ENCODE measurements around the gene ATG4C.

Gene ATG4C

DNA sequence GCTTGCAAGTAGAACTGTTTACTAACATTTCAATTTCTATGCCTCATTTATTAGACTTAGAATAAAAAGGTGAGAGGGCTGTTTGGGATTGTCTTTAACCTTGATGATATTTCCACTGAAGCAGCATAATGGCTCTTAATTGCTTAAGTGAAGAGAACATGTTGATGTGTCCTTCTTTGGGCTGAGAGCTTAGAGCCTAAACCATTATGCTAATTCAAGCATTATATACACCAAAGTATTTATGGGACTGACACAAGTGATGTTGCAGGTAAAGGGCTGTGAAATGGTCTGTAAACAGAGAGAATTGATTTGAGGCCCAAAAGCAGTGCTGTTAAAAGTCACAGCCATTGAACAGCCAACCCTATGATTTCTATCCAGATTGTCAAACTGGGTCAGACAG, 113.9 kb downstream of the ATG4C start:
- in situ Hi-C loops (cut with HindIII; ENCODE audit: low sequenced_read_pairs), result no loop called here
- TF ChIP-seq, protein P1, sequence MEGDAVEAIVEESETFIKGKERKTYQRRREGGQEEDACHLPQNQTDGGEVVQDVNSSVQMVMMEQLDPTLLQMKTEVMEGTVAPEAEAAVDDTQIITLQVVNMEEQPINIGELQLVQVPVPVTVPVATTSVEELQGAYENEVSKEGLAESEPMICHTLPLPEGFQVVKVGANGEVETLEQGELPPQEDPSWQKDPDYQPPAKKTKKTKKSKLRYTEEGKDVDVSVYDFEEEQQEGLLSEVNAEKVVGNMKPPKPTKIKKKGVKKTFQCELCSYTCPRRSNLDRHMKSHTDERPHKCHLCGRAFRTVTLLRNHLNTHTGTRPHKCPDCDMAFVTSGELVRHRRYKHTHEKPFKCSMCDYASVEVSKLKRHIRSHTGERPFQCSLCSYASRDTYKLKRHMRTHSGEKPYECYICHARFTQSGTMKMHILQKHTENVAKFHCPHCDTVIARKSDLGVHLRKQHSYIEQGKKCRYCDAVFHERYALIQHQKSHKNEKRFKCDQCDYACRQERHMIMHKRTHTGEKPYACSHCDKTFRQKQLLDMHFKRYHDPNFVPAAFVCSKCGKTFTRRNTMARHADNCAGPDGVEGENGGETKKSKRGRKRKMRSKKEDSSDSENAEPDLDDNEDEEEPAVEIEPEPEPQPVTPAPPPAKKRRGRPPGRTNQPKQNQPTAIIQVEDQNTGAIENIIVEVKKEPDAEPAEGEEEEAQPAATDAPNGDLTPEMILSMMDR (IDR thresholded peaks at IDR 0.05; ENCODE audit: low read depth, low read length, missing control alignments), result no peak

GRCh38 chr1:62900566-62900965, 116.6 kb downstream of the ATG4C start:
- DNase-seq (ENCODE audit: low read depth), result no peak
- in situ Hi-C loops (cut with HindIII; ENCODE audit: low sequenced_read_pairs), result no loop called here
- TF ChIP-seq, protein P1 (IDR thresholded peaks at IDR 0.05; ENCODE audit: low read depth, low read length, missing control alignments), result no peak

More for the DNA sequence above, 113.9 kb downstream of the ATG4C start:
- no peak overlapping the region for H3K4me3 ChIP-seq (ENCODE audit: low read depth, low read length)
- no peak for DNase-seq (ENCODE audit: low read depth)

DNA sequence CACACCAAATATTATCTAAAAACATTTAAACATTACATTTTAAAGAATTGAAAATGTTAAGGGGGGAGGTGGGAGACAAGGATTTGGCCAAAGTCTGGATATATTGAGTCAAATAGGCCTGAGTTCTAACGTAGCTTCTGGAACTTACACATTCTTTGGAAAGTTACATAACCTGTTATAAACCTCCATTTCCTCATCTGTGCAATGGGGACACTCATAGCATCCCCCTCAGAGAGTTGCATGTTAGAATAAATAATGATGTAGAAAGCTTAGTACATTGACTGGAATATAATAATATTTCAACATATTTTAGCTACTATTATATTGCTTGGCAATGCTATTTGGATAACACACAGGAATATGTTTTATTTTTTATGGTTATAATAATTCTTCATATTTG, 117.7 kb downstream of the ATG4C start:
- in situ Hi-C loops (cut with HindIII; ENCODE audit: low sequenced_read_pairs), result no loop called here
- TF ChIP-seq, protein P1 (IDR thresholded peaks at IDR 0.05; ENCODE audit: low read depth, low read length, missing control alignments), result no peak
- no peak overlapping the region for H3K4me3 ChIP-seq (ENCODE audit: low read depth, low read length)
- no peak for DNase-seq (ENCODE audit: low read depth)

More at GRCh38 chr1:62900566-62900965, 116.6 kb downstream of the ATG4C start:
- no peak overlapping the region for H3K4me3 ChIP-seq (ENCODE audit: low read depth, low read length)

DNA sequence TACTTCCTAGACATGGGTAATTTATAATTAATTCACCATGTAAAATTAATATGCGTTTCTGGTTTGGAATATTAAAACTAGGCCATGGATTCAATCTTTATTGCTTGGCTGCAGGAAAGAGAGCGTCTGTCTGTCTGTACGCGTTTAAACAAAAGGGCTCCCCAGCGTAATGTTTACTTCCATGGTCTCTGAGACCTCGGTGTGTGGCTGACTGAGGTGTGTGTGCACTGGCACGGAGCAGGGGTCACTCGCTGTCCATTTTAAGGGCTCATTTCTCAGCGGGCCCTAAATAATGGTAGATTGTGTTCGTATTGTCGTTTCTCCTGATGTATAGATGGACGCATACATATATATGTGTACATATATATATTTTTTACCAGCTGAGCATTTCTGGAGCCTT, 119.6 kb downstream of the ATG4C start:
- H3K4me3 ChIP-seq (ENCODE audit: low read depth, low read length), result no peak overlapping the region
- TF ChIP-seq, protein P1 (IDR thresholded peaks at IDR 0.05; ENCODE audit: low read depth, low read length, missing control alignments), result no peak
- in situ Hi-C loops (cut with HindIII; ENCODE audit: low sequenced_read_pairs), result no loop called here
- no peak for DNase-seq (ENCODE audit: low read depth)

- in situ Hi-C loops (cut with HindIII; ENCODE audit: low sequenced_read_pairs), result no loop called here
- no peak for DNase-seq (ENCODE audit: low read depth)
These were observed 120.3 kb downstream of the ATG4C start for GRCh38 chr1:62903982-62904855.

GRCh38 chr1:62904856-62905225, 120.9 kb downstream of the ATG4C start:
- in situ Hi-C loops (cut with HindIII; ENCODE audit: low sequenced_read_pairs), result no loop called here

More at GRCh38 chr1:62903982-62904855, 120.3 kb downstream of the ATG4C start:
- H3K4me3 ChIP-seq (ENCODE audit: low read depth, low read length), result no peak overlapping the region
- TF ChIP-seq, protein P1 (IDR thresholded peaks at IDR 0.05; ENCODE audit: low read depth, low read length, missing control alignments), result no peak

More at GRCh38 chr1:62904856-62905225, 120.9 kb downstream of the ATG4C start:
- no peak for DNase-seq (ENCODE audit: low read depth)
- TF ChIP-seq, protein P1 (IDR thresholded peaks at IDR 0.05; ENCODE audit: low read depth, low read length, missing control alignments), result no peak
- H3K4me3 ChIP-seq (ENCODE audit: low read depth, low read length), result no peak overlapping the region
